HG02970 (cell line): ENCODE results near the gene PATJ.

Source experiments
- ATAC-seq: cut with Tn5 transposase; IDR thresholded peaks from one replicate; pipeline ENCODE4 v1.9.1; 2021; ENCODE audit warnings: mild to moderate bottlenecking, moderate library complexity, moderate number of reproducible peaks; ENCODE audit not compliant: unreplicated experiment, low FRiP score

Gene PATJ

GRCh38 chr1:61973100-61973837 lies 231.0 kb downstream of the PATJ start:
- ATAC-seq = no peak

GRCh38 chr1:61975638-61976037 lies 233.4 kb downstream of the PATJ start:
- no peak for ATAC-seq

GRCh38 chr1:61976566-61976965 lies 234.3 kb downstream of the PATJ start:
- ATAC-seq = no peak

- ATAC-seq = no peak
Observed at GRCh38 chr1:61978796-61979195, 236.5 kb downstream of the PATJ start.

GRCh38 chr1:61979729-61980128 lies 237.4 kb downstream of the PATJ start:
- no peak for ATAC-seq

- no peak for ATAC-seq
Observed at GRCh38 chr1:61980561-61980960, 238.3 kb downstream of the PATJ start.

GRCh38 chr1:61981870-61982660 lies 239.8 kb downstream of the PATJ start:
- ATAC-seq = no peak

- no peak for ATAC-seq
Observed at GRCh38 chr1:61983236-61983635, 241.0 kb downstream of the PATJ start.

- no peak for ATAC-seq
Observed at GRCh38 chr1:61992257-61992656, 250.0 kb downstream of the PATJ start.

- no peak for ATAC-seq
Observed at GRCh38 chr1:61993331-61993961, 251.2 kb downstream of the PATJ start.

GRCh38 chr1:61995641-61996040 lies 253.4 kb downstream of the PATJ start:
- no peak for ATAC-seq

- ATAC-seq = no peak
Observed at GRCh38 chr1:61997123-61997522, 254.8 kb downstream of the PATJ start.

- ATAC-seq = no peak
Observed at GRCh38 chr1:62003777-62004176, 261.5 kb downstream of the PATJ start.

GRCh38 chr1:62006690-62007089 lies 264.4 kb downstream of the PATJ start:
- ATAC-seq = no peak

- ATAC-seq = no peak
Observed at GRCh38 chr1:62011006-62011405, 268.7 kb downstream of the PATJ start.

- no peak for ATAC-seq
Observed at GRCh38 chr1:62012095-62012494, 269.8 kb downstream of the PATJ start.

GRCh38 chr1:62012836-62013235 lies 270.6 kb downstream of the PATJ start:
- no peak for ATAC-seq

GRCh38 chr1:62013264-62013663 lies 271.0 kb downstream of the PATJ start:
- no peak for ATAC-seq

- ATAC-seq = no peak
Observed at GRCh38 chr1:62022382-62022983, 280.2 kb downstream of the PATJ start.

- no peak for ATAC-seq
Observed at GRCh38 chr1:62024690-62025089, 282.4 kb downstream of the PATJ start.

GRCh38 chr1:62025154-62025553 lies 282.9 kb downstream of the PATJ start:
- no peak for ATAC-seq
